Measurements from ENCODE around the gene CPED1.

- TF ChIP-seq, protein P1, sequence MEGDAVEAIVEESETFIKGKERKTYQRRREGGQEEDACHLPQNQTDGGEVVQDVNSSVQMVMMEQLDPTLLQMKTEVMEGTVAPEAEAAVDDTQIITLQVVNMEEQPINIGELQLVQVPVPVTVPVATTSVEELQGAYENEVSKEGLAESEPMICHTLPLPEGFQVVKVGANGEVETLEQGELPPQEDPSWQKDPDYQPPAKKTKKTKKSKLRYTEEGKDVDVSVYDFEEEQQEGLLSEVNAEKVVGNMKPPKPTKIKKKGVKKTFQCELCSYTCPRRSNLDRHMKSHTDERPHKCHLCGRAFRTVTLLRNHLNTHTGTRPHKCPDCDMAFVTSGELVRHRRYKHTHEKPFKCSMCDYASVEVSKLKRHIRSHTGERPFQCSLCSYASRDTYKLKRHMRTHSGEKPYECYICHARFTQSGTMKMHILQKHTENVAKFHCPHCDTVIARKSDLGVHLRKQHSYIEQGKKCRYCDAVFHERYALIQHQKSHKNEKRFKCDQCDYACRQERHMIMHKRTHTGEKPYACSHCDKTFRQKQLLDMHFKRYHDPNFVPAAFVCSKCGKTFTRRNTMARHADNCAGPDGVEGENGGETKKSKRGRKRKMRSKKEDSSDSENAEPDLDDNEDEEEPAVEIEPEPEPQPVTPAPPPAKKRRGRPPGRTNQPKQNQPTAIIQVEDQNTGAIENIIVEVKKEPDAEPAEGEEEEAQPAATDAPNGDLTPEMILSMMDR (IDR thresholded peaks at IDR 0.05), result no peak
- TF ChIP-seq POLR2A (IDR thresholded peaks at IDR 0.05) (no peak), EP300 (IDR thresholded peaks at IDR 0.05) (no peak), POLR2AphosphoS5 (IDR thresholded peaks at IDR 0.05) (no peak)
These were observed 61.4 kb downstream of the CPED1 start for GRCh38 chr7:121049897-121050296.
